GM21723 (cell line): Measurements from ENCODE around the gene PTH2R.

Experiments
- ATAC-seq: cut with Tn5 transposase; IDR thresholded peaks from one replicate; pipeline ENCODE4 v1.9.1; 2021; ENCODE audit warnings: mild to moderate bottlenecking, moderate library complexity; ENCODE audit not compliant: unreplicated experiment

PTH2R gene

DNA sequence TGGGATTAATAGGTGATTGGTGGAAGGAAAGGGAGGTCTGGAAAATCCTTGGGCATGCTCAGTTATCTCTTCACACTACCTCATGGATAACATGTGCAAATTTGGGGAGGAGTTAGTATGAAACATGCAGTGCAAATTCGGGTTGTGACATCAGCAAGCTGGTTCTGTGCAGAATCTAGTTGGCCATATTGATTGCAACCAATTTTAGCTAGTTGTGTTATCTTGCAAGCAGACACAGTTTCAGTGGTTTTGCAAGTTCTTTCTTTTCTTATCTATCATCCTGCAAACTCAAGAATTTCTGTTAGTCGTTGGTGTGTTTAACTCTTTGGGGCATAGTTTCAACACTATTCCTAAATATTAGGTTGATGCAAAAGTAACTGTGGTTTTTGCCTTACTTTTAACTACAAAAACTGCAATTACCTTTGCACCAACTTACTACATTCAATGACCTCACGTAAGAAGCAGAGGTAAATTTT is 135.4 kb downstream of the PTH2R start:
- no peak for ATAC-seq

DNA sequence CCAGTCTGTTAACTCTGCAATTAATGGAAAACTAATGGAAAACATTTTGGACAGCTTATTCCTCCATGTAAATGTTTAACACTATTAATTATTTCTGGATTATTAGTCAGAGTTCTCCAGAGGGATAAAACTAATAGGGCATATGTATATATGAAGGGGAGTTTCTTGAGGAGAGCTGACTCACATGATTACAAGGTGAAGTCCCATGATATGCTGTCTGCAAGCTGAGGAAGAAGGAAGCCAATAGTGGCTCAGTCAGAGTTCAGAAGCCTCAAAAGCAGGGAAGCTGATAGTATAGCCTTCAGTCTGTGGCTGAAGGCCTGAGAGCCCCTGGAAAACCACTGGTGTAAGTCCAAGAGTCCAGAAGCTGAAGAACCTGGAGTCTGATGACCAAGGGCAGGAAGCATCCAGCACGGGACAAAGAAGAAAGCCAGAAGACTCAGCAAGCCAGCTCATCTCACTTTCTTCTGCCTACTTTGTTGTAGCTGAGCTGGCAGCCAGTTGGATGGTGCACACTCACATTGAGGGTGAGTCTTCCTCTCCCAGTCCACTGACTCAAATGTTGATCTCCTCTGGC is 136.0 kb downstream of the PTH2R start:
- ATAC-seq: no peak
